HepG2 (cell line): ENCODE results near the gene CFAP70.

Source experiments
- CEBPB ChIP-seq: IDR thresholded peaks from 2 replicates; pipeline ENCODE4 v1.6.1; 2011; ENCODE audit warnings: low read depth, low read length, improper control_type of control experiment, borderline replicate concordance
- CTCF ChIP-seq: sonication (generic); formaldehyde crosslinking; IDR thresholded peaks from 2 replicates; pipeline ENCODE4 v1.5.0; 2020; ENCODE audit warnings: mild to moderate bottlenecking, missing genetic modification reagents, moderate library complexity
- E2F5 ChIP-seq: sonication (generic); formaldehyde crosslinking; conservative IDR thresholded peaks from 2 replicates; pipeline ENCODE4 v1.4.0; 2020; ENCODE audit warnings: missing genetic modification reagents
- JUND ChIP-seq: sonication (generic); formaldehyde crosslinking; IDR thresholded peaks from 2 replicates; pipeline ENCODE4 v1.8.0; 2022; ENCODE audit warnings: mild to moderate bottlenecking, missing genetic modification reagents
- SMC3 ChIP-seq: IDR thresholded peaks from 2 replicates; pipeline ENCODE4 v1.6.1; 2011; ENCODE audit warnings: low read length, improper control_type of control experiment
- ZNF3 ChIP-seq: IDR thresholded peaks from 2 replicates; pipeline ENCODE4 v1.7.0; 2017; ENCODE audit warnings: inconsistent platforms
- ZNF564 ChIP-seq: sonication (generic); formaldehyde crosslinking; IDR thresholded peaks from 2 replicates; pipeline ENCODE4 v1.8.1; 2023; ENCODE audit warnings: mild to moderate bottlenecking, missing genetic modification reagents
- ZNF576 ChIP-seq: sonication (generic); formaldehyde crosslinking; IDR thresholded peaks from 2 replicates; pipeline ENCODE4 v1.4.0; 2020; ENCODE audit warnings: mild to moderate bottlenecking, missing genetic modification reagents
- TF ChIP-seq, protein P1 (sequence below): sonication (generic); formaldehyde crosslinking; IDR thresholded peaks from 2 replicates; pipeline ENCODE4 v1.4.0; 2020; ENCODE audit warnings: missing genetic modification reagents
- TF ChIP-seq, protein P2 (sequence below): sonication (generic); formaldehyde crosslinking; IDR thresholded peaks from 2 replicates; pipeline ENCODE4 v1.8.1; 2022; ENCODE audit warnings: mild to moderate bottlenecking, missing genetic modification reagents

GRCh38 chr10:73217628-73218027, 141.0 kb downstream of the CFAP70 start:
- TF ChIP-seq ZNF576 (CRISPR knock-in tag) (no peak), CEBPB (no peak), JUND (no peak), E2F5 (no peak), CTCF (CRISPR knock-in tag) (no peak), ZNF564 (no peak), SMC3 (no peak), ZNF3 (CRISPR knock-in tag) (no peak)
- TF ChIP-seq, protein P1, sequence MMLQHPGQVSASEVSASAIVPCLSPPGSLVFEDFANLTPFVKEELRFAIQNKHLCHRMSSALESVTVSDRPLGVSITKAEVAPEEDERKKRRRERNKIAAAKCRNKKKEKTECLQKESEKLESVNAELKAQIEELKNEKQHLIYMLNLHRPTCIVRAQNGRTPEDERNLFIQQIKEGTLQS, result no peak
- TF ChIP-seq, protein P2, sequence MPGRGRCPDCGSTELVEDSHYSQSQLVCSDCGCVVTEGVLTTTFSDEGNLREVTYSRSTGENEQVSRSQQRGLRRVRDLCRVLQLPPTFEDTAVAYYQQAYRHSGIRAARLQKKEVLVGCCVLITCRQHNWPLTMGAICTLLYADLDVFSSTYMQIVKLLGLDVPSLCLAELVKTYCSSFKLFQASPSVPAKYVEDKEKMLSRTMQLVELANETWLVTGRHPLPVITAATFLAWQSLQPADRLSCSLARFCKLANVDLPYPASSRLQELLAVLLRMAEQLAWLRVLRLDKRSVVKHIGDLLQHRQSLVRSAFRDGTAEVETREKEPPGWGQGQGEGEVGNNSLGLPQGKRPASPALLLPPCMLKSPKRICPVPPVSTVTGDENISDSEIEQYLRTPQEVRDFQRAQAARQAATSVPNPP (CRISPR knock-in tag), result no peak
